HFF-Myc (cell line): ENCODE results near the gene ZNF292.
"Not testable (repeated sequence)": the region's sequence is repeated elsewhere in the genome, so short reads cannot be mapped to it uniquely, and the experiment has no call there.

Experiments used
- DNase-seq: peaks from one replicate; pipeline ENCODE4 v3.0.0-alpha.2; 2011; ENCODE audit warnings: low read depth; ENCODE audit errors: extremely low read depth
- H3K4me3 ChIP-seq: replicated peaks from 2 replicates; pipeline ENCODE4 v1.5.1; 2011; ENCODE audit warnings: low read depth, mild to moderate bottlenecking, control low read depth, low read length
- TF ChIP-seq, protein P1 (sequence below): IDR thresholded peaks from 2 replicates; pipeline ENCODE4 v1.5.1; 2012; ENCODE audit warnings: mild to moderate bottlenecking, low read depth, low read length, control low read depth; ENCODE audit errors: missing control alignments

ZNF292 gene

GRCh38 chr6:87184762-87185250, 29.4 kb downstream of the ZNF292 start:
- H3K4me3 ChIP-seq, result no peak overlapping the region
- TF ChIP-seq, protein P1, sequence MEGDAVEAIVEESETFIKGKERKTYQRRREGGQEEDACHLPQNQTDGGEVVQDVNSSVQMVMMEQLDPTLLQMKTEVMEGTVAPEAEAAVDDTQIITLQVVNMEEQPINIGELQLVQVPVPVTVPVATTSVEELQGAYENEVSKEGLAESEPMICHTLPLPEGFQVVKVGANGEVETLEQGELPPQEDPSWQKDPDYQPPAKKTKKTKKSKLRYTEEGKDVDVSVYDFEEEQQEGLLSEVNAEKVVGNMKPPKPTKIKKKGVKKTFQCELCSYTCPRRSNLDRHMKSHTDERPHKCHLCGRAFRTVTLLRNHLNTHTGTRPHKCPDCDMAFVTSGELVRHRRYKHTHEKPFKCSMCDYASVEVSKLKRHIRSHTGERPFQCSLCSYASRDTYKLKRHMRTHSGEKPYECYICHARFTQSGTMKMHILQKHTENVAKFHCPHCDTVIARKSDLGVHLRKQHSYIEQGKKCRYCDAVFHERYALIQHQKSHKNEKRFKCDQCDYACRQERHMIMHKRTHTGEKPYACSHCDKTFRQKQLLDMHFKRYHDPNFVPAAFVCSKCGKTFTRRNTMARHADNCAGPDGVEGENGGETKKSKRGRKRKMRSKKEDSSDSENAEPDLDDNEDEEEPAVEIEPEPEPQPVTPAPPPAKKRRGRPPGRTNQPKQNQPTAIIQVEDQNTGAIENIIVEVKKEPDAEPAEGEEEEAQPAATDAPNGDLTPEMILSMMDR, result no peak

DNA sequence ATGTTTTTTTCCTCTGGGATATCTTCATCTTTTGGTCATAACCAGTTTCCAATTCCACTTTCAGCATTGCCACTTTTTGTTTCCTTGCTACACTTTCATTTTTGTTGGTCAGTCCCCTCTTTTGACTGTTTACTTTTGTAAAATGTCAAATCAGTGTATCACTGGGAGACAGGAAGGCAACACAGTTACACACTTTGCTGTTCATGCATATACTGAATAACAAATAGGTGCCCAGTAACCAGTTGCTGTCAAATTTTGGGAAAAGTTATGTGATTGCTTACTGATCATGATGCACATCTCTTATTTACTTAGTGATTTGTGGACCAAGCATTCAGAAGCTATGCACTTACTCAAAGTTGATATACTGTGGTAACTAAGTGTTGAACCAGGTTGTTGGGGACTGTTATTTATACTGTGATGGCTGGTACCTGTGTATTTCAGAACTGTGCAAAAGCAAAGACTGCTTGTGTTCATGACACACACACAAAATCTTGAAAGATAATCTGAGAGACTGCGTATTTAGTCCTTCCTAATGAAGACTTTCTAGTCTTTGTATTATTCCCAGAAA, 41.0 kb downstream of the ZNF292 start:
- DNase-seq, result no peak
- H3K4me3 ChIP-seq, result no peak overlapping the region
- TF ChIP-seq, protein P1, result no peak

More at GRCh38 chr6:87184762-87185250, 29.4 kb downstream of the ZNF292 start:
- no peak for DNase-seq

DNA sequence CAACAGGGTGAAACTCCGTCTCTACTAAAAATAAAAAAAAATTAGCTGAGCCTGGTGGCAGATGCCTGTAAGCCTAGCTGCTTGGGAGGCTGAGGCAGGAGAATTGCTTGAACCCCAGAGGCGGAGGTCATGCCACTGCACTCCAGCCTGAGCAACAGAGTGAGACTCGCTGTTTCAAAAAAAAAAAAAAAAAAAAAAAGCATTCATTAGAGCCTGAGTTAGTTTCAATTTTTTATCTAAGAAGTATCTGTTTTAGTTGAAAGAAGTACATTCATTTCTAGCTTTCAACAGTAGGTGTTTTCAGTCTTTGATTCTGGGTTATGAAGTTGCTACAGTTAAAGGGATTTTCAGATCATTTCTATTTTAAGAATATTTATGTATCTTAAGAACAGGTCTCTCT, 42.2 kb downstream of the ZNF292 start:
- no peak for DNase-seq
- H3K4me3 ChIP-seq, result no peak overlapping the region
- TF ChIP-seq, protein P1, result no peak

- not testable (repeated sequence) for DNase-seq, H3K4me3 ChIP-seq
Observed at GRCh38 chr6:87198022-87198810, 42.9 kb downstream of the ZNF292 start.

GRCh38 chr6:87199787-87200186, 44.4 kb downstream of the ZNF292 start:
- H3K4me3 ChIP-seq, result no peak overlapping the region
- TF ChIP-seq, protein P1, result no peak
- no peak for DNase-seq

DNA sequence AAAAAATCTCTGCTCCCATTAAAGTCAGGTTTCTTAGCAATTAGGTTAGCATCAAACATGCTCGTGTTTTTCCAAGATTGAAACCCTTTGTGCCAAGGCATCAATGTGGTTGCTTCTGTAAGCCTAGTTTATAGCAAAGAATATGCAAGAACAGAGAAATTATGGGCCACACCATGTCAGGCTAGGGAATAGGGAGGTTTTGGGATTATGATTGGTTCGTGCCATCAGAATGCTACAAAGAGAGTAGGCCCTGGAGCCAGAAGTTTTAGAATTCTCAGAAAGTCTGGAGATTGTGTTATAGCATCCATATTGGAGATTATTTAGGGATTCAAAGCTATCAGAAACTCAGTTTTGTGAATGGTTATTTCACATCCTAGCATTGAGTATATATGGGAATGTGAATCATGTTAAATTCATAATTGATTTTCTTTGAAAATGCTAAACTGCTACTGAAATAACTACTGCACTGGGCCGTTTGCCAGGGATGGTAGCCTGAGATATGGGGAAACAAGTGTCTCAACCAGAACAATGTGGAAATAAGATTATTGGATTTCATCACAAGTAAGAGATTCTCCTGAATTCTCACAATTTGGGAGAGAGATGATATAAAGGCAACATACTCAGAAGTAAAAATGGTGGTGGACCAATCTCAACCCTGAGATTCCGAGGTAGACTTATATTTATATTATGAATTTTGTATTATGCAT, 45.3 kb downstream of the ZNF292 start:
- no peak overlapping the region for H3K4me3 ChIP-seq
- DNase-seq, result no peak
- TF ChIP-seq, protein P1, result no peak

GRCh38 chr6:87203448-87204023, 48.2 kb downstream of the ZNF292 start:
- TF ChIP-seq, protein P1, result no peak
- DNase-seq, result no peak
- no peak overlapping the region for H3K4me3 ChIP-seq
